HG02759 (cell line): ENCODE data around the gene PANX3.

ENCODE experiments used
- ATAC-seq: cut with Tn5 transposase; IDR thresholded peaks from one replicate; pipeline ENCODE4 v1.9.1; 2021; ENCODE audit warnings: mild to moderate bottlenecking, moderate library complexity; ENCODE audit not compliant: unreplicated experiment

Gene PANX3

GRCh38 chr11:124612567-124613246, 1.5 kb downstream of the PANX3 start:
- ATAC-seq: no peak

- no peak for ATAC-seq
These were observed 7.6 kb downstream of the PANX3 start for GRCh38 chr11:124618863-124619262.

DNA sequence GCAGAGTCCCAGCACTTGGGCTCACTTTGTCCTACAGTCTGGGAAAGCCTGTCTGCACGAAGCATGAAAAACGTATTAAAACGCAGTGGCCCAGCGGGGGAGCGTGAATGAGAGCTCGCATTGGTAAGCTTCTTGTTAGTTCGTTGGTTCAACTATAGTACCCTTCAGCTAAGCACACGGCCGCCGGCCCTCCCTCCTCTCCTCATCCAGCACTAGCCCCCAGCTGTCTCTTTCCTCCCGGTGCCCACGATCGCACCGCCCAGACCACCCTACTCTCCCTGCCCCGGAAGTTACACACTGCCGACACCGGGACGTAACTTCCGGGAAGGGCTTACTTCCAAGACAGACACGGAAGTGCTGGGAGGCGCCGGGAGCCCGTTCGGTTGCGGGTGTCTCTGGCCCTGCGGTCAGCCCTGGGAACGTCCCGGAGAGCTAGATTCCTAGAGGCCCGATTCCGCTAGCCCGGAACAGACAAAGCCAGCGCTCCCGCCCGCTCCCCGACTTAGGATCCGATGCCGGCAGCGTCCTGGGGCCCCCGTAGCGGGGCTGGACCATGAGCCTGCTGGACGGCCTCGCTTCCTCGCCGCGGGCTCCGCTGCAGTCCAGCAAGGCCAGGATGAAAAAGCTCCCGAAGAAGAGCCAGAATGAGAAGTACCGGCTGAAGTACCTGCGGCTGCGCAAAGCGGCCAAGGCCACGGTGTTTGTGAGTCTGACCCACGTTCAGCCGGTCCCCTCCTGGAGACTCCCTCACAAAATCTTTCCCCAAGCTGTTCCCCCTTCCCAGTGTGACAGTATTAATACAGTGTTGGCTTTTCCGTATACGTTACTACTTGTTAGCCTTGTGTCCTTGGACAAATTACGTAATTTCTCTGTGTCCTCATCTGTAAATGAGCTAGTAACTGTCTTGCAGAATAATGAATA, 11.6 kb downstream of the PANX3 start, which contains the start of gene TBRG1:
TSS of gene TBRG1 (plus strand) at position 334 of the 921 bp plus-strand sequence. CDS start at position 554, 220 bp downstream.
- ATAC-seq: peak; percentile 98

DNA sequence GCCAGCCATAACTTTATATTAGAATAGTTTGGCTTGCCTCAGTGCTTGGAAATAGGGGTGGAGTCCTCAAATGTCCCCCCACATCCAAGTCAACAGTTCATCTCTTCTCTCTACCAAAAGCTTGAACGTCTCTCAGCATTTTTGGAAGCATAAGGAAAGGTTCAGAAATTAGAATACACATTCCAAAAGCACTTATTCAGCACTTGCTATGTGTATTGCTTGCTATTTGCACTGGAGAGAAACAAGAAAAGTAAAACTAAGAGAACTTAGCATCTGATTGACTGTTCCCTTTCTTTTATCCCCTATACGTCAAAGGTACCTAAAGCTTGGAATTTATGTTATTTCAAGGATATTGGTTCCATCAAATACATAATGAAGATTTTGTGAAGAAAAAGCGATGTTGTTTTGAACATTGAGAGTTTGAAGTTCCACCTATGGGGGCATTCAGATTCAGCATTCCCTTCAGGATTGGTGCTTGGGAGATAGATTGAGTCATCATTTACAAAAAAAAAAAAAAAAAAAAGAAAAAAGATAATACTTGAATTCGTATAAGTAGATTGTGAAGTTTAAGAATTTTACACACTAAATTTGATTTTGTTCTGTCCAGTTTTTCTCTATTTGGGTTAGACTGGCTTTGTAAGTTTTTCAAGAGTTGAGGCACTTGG, 12.8 kb downstream of the PANX3 start:
- ATAC-seq: no peak

- no peak for ATAC-seq
These were observed 14.4 kb downstream of the PANX3 start for GRCh38 chr11:124625504-124626168.

- no peak for ATAC-seq
These were observed 16.3 kb downstream of the PANX3 start for GRCh38 chr11:124627546-124627945.

GRCh38 chr11:124629961-124630360, 18.7 kb downstream of the PANX3 start:
- no peak for ATAC-seq

GRCh38 chr11:124633355-124633754, 22.1 kb downstream of the PANX3 start:
- no peak for ATAC-seq

- no peak for ATAC-seq
These were observed 24.7 kb downstream of the PANX3 start for GRCh38 chr11:124635932-124636331.

GRCh38 chr11:124638500-124638899, 27.3 kb downstream of the PANX3 start:
- ATAC-seq: no peak

- no peak for ATAC-seq
These were observed 28.0 kb downstream of the PANX3 start for GRCh38 chr11:124639186-124639585.

- no peak for ATAC-seq
These were observed 29.4 kb downstream of the PANX3 start for GRCh38 chr11:124640666-124641065.

- no peak for ATAC-seq
These were observed 31.4 kb downstream of the PANX3 start for GRCh38 chr11:124642628-124643027.

- no peak for ATAC-seq
These were observed 31.9 kb downstream of the PANX3 start for GRCh38 chr11:124643042-124643604.

DNA sequence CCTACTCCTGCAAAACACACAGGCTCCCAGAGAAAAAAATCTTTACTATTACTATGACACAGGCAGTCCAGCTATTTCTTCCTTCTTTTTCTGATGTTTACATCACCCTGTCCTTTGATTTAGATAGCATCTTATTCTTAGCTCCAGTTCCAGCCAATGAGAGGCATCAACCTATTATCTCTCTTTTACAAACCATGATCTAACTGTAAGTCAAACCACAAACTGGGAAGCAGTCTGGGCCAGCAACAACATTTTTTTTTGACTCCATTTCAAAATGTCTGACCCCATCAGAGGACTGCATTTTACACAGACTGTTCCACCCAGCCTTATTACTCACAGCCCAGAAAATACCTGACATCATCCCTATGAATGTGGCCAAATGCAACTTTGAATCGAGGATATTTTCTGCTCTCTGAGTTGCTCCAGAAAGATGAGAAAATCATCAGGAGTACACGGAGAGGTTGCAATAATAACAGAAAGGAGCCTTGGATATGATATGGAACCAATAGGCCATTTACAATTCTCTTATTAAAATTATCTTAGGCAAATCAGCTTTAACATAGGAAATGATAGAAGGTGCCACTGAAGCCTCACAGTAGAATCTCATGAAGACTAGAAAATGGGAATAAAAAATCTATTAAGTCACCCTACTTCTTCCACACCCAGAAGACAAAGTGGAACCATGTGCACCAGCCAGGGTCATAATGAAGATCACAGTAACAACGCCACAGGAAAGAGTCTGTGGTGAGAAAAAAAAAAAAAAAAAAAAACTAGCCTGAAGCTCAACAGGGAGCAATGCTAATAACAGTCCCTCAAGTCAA, 32.6 kb downstream of the PANX3 start:
- no peak for ATAC-seq

GRCh38 chr11:124644426-124645280, 33.4 kb downstream of the PANX3 start:
- peak; percentile 63 for ATAC-seq

GRCh38 chr11:124646148-124646547, 34.9 kb downstream of the PANX3 start:
- no peak for ATAC-seq

GRCh38 chr11:124648610-124649009, 37.4 kb downstream of the PANX3 start:
- ATAC-seq: no peak
